NCI-H1092 (cell line): ENCODE measurements around the gene MAFB.
"Not testable (repeated sequence)": the region's sequence is repeated elsewhere in the genome, so short reads cannot be mapped to it uniquely, and the experiment has no call there.

Source experiments
- DNase-seq: peaks from one replicate; lab custom pipeline; 2025; lab: John Stamatoyannopoulos, UW

The MAFB gene

GRCh38 chr20:40689100-40689942 lies at the start of gene MAFB:
Gene MAFB, minus strand, starts transcription at chr20:40689236. Its CDS starts 386 bp downstream, at chr20:40688850.
- peak; percentile 76 for DNase-seq

GRCh38 chr20:40736468-40736867 lies 47.4 kb upstream of the MAFB start:
- not testable (repeated sequence) for DNase-seq

GRCh38 chr20:40728996-40729395 lies 40.0 kb upstream of the MAFB start:
- DNase-seq: no peak

- no peak for DNase-seq
Observed at GRCh38 chr20:40728470-40728869, 39.4 kb upstream of the MAFB start.

- no peak for DNase-seq
Observed at GRCh38 chr20:40727960-40728359, 38.9 kb upstream of the MAFB start.

GRCh38 chr20:40726776-40727175 lies 37.7 kb upstream of the MAFB start:
- no peak for DNase-seq

GRCh38 chr20:40724566-40724965 lies 35.5 kb upstream of the MAFB start:
- no peak for DNase-seq

GRCh38 chr20:40720826-40721225 lies 31.8 kb upstream of the MAFB start:
- DNase-seq: no peak

GRCh38 chr20:40720099-40720498 lies 31.1 kb upstream of the MAFB start:
- DNase-seq: no peak

GRCh38 chr20:40718982-40719729 lies 30.1 kb upstream of the MAFB start:
- no peak for DNase-seq

- DNase-seq: no peak
Observed at GRCh38 chr20:40718214-40718977, 29.4 kb upstream of the MAFB start.

- DNase-seq: no peak
Observed at GRCh38 chr20:40717343-40717865, 28.4 kb upstream of the MAFB start.

GRCh38 chr20:40715491-40715890 lies 26.5 kb upstream of the MAFB start:
- no peak for DNase-seq

GRCh38 chr20:40714916-40715315 lies 25.9 kb upstream of the MAFB start:
- no peak for DNase-seq

- DNase-seq: no peak
Observed at GRCh38 chr20:40714109-40714508, 25.1 kb upstream of the MAFB start.

GRCh38 chr20:40713508-40713907 lies 24.5 kb upstream of the MAFB start:
- DNase-seq: no peak

- no peak for DNase-seq
Observed at GRCh38 chr20:40711079-40711478, 22.0 kb upstream of the MAFB start.

- no peak for DNase-seq
Observed at GRCh38 chr20:40710603-40711002, 21.6 kb upstream of the MAFB start.

GRCh38 chr20:40706977-40707582 lies 18.0 kb upstream of the MAFB start:
- DNase-seq: no peak

- DNase-seq: no peak
Observed at GRCh38 chr20:40705413-40705812, 16.4 kb upstream of the MAFB start.

GRCh38 chr20:40704828-40705227 lies 15.8 kb upstream of the MAFB start:
- DNase-seq: no peak
